Myocyte (in vitro differentiated cells): ENCODE measurements around the gene MBTPS1. TPM values are rescaled to one million over a fixed set of nuclear protein-coding genes. Genes with fewer than 3 reads are reported as not detected.

ENCODE experiments used
- DNase-seq: peaks from one replicate; pipeline ENCODE4 v3.0.0-alpha.2; 2012; ENCODE audit warnings: low read depth
- total RNA-seq: library from RNA; depleted of rRNA; stranded (reverse); fragments of >200 nt; gene quantifications from 2 replicates; pipeline ENCODE4 v1.2.3, GENCODE V29; 2014

Gene MBTPS1
- total RNA-seq, 1 donor from 2014 or later, result 42.1 TPM

- no peak for DNase-seq
These were observed 107.5 kb downstream of the MBTPS1 start for GRCh38 chr16:84009282-84009681.

GRCh38 chr16:84007965-84008364, 108.8 kb downstream of the MBTPS1 start:
- DNase-seq, result no peak

GRCh38 chr16:84007520-84007919, 109.2 kb downstream of the MBTPS1 start:
- DNase-seq, result no peak

GRCh38 chr16:84005391-84005790, 111.4 kb downstream of the MBTPS1 start:
- no peak for DNase-seq

GRCh38 chr16:84004442-84004841, 112.3 kb downstream of the MBTPS1 start:
- DNase-seq, result no peak

Other genes starting within 250 kb of the MBTPS1 start
- 3.1 and 3.5 TPM in 2 replicates for gene MLYCD, start 217.8 kb downstream of the MBTPS1 start, total RNA-seq
- gene OSGIN1, start 163.7 kb downstream of the MBTPS1 start, total RNA-seq, result 4.3 and 7.7 TPM in 2 replicates
- 0.16 TPM in 1 of 2 replicates, not detected in the other for gene NECAB2, start 148.7 kb downstream of the MBTPS1 start, total RNA-seq
- gene SLC38A8, start 74.1 kb downstream of the MBTPS1 start, total RNA-seq, result not detected in 2 replicates
- 31.8 and 35.0 TPM in 2 replicates for gene HSDL1, start 28.2 kb upstream of the MBTPS1 start, total RNA-seq
- not detected in 2 replicates for gene DNAAF1, start 28.4 kb upstream of the MBTPS1 start, total RNA-seq
- gene TAF1C, start 70.1 kb upstream of the MBTPS1 start, total RNA-seq, result 17.5 and 23.6 TPM in 2 replicates
- not detected in 2 replicates for gene ADAD2, start 74.2 kb upstream of the MBTPS1 start, total RNA-seq
- 0.05 TPM in 2 replicates for gene KCNG4, start 123.1 kb upstream of the MBTPS1 start, total RNA-seq
- gene WFDC1, start 177.9 kb upstream of the MBTPS1 start, total RNA-seq, result 0.43 TPM in 1 of 2 replicates, not detected in the other